ENCODE results near the gene VASP.

GRCh38 chr19:45500918-45501729, 6.2 kb upstream of the VASP start:
- no peak for TF ChIP-seq EZH2 (conservative IDR thresholded peaks at IDR 0.05; ENCODE audit: low read depth, low read length)
- TF ChIP-seq CTCF (CRISPR knock-in tag; IDR thresholded peaks at IDR 0.05) = no peak
- TF ChIP-seq ZNF879 (CRISPR knock-in tag; IDR thresholded peaks at IDR 0.05) = no peak
- no peak for TF ChIP-seq JUN (CRISPR knock-in tag; IDR thresholded peaks at IDR 0.05)
- TF ChIP-seq TFE3 (CRISPR knock-in tag; IDR thresholded peaks at IDR 0.05) = no peak
- no peak for TF ChIP-seq SMC3 (IDR thresholded peaks at IDR 0.05; ENCODE audit: low read length)
- TF ChIP-seq U2AF2 (IDR thresholded peaks at IDR 0.05; ENCODE audit: low read depth, low read length) = no peak
- TF ChIP-seq JUND (CRISPR knock-in tag; IDR thresholded peaks at IDR 0.05) = no peak
- TF ChIP-seq POLR2AphosphoS5 (IDR thresholded peaks at IDR 0.05; ENCODE audit: low read depth, low read length) = no peak
